SH-SY5Y (cell line): ENCODE results near the gene DPP6.

ENCODE experiments used
- GATA2 ChIP-seq: IDR thresholded peaks from 2 replicates; pipeline ENCODE4 v1.6.1; 2011; ENCODE audit warnings: mild to moderate bottlenecking, low read depth, low read length
- GATA3 ChIP-seq: IDR thresholded peaks from 2 replicates; pipeline ENCODE4 v1.6.1; 2011; ENCODE audit warnings: low read depth, mild to moderate bottlenecking, low read length, moderate library complexity

GRCh38 chr7:154345093-154345492, 292.9 kb downstream of the DPP6 start:
- TF ChIP-seq GATA2 (no peak), GATA3 (no peak)
